Mesendoderm (in vitro differentiated cells): Measurements from ENCODE around the gene LRRC15.

Experiments used
- DNase-seq: peaks from one replicate; pipeline ENCODE4 v3.0.0; 2013
- H2AK5ac ChIP-seq: 2 replicates; pipeline ENCODE4 v1.6.1; 2013; ENCODE audit warnings: low read length, inconsistent platforms
- H2BK120ac ChIP-seq: 2 replicates; pipeline ENCODE4 v1.6.1; 2013; ENCODE audit warnings: low read depth, mild to moderate bottlenecking, low read length, moderate library complexity, mixed read lengths
- H2BK15ac ChIP-seq: replicated peaks from 2 replicates; pipeline ENCODE4 v1.6.1; 2013; ENCODE audit warnings: low read depth, mild to moderate bottlenecking, moderate library complexity
- H2BK5ac ChIP-seq: 2 replicates; pipeline ENCODE4 v1.6.1; 2013; ENCODE audit warnings: low read length, inconsistent platforms
- H3K18ac ChIP-seq: 2 replicates; pipeline ENCODE4 v1.6.1; 2013; ENCODE audit warnings: mild to moderate bottlenecking, low read length, mixed read lengths
- H3K23ac ChIP-seq: one replicate; pipeline ENCODE4 v1.6.1; 2013; ENCODE audit warnings: low read length
- H3K27ac ChIP-seq: 2 replicates; pipeline ENCODE4 v1.5.1; 2013; ENCODE audit warnings: low read depth, mild to moderate bottlenecking, inconsistent platforms, low read length, moderate library complexity
- H3K27me3 ChIP-seq: 2 replicates; pipeline ENCODE4 v1.6.1; 2013; ENCODE audit warnings: low read length, control low read depth, mild to moderate bottlenecking, inconsistent platforms; ENCODE audit not compliant: insufficient read depth, poor library complexity
- H3K36me3 ChIP-seq: 2 replicates; pipeline ENCODE4 v1.6.1; 2013; ENCODE audit warnings: low read length, inconsistent platforms; ENCODE audit not compliant: control insufficient read depth, insufficient read depth
- H3K4ac ChIP-seq: one replicate; pipeline ENCODE4 v1.6.1; 2013; ENCODE audit warnings: low read depth, mild to moderate bottlenecking, low read length, moderate library complexity
- H3K4me1 ChIP-seq: 2 replicates; pipeline ENCODE4 v1.6.1; 2013; ENCODE audit warnings: low read depth, low read length, inconsistent platforms; ENCODE audit not compliant: control insufficient read depth
- H3K4me2 ChIP-seq: 2 replicates; pipeline ENCODE4 v1.6.1; 2013; ENCODE audit warnings: low read length
- H3K4me3 ChIP-seq: 2 replicates; pipeline ENCODE4 v1.5.1; 2013; ENCODE audit warnings: mild to moderate bottlenecking, low read length
- H3K56ac ChIP-seq: one replicate; pipeline ENCODE4 v1.6.1; 2013; ENCODE audit warnings: low read length
- H3K79me1 ChIP-seq: 2 replicates; pipeline ENCODE4 v1.6.1; 2013; ENCODE audit warnings: low read length, inconsistent platforms
- H3K79me2 ChIP-seq: 2 replicates; pipeline ENCODE4 v1.6.1; 2013; ENCODE audit warnings: mild to moderate bottlenecking, low read length; ENCODE audit not compliant: control insufficient read depth, insufficient read depth
- H3K9ac ChIP-seq: 2 replicates; pipeline ENCODE4 v1.6.1; 2013; ENCODE audit warnings: low read length, inconsistent platforms
- H4K5ac ChIP-seq: one replicate; pipeline ENCODE4 v1.6.1; 2013; ENCODE audit warnings: low read length
- H4K8ac ChIP-seq: one replicate; pipeline ENCODE4 v1.6.1; 2013; ENCODE audit warnings: low read depth, mild to moderate bottlenecking, control low read depth, low read length, moderate library complexity
- WGBS: extraction: QIAGEN DNeasy Blood & Tissue Kit; methylation state at CpG from one replicate; pipeline ENCODE4 v1.1.7; 2013; ENCODE audit warnings: low lambda C conversion rate, missing lambda C conversion rate; ENCODE audit not compliant: insufficient coverage; ENCODE audit errors: extremely low coverage; 5-methylcytosine and 5-hydroxymethylcytosine counted together

LRRC15 gene

GRCh38 chr3:194384569-194385001 is 15.0 kb upstream of the LRRC15 start:
- no peaks in the 10 kb centered on the region for H3K27me3 ChIP-seq
- no peak overlapping the region for H3K56ac ChIP-seq
- H2BK5ac ChIP-seq, result no peak overlapping the region
- H3K4me2 ChIP-seq, result no peak overlapping the region
- H3K18ac ChIP-seq, result no peak overlapping the region
- H3K27ac ChIP-seq, result no peak overlapping the region
- H4K5ac ChIP-seq, result no peak overlapping the region
- WGBS, result no CpG with 5 or more reads among the region's 12 CpGs
- H4K8ac ChIP-seq, result no peak overlapping the region
- H3K4ac ChIP-seq, result no peak overlapping the region
- no peak overlapping the region for H3K9ac ChIP-seq
- no peak overlapping the region for H2BK15ac ChIP-seq
- no peak overlapping the region for H3K4me3 ChIP-seq
- no peak overlapping the region for H3K23ac ChIP-seq
- H2BK120ac ChIP-seq, result no peak overlapping the region
- peaks cover 5% of the 10 kb centered on the region for H3K4me1 ChIP-seq
- H2AK5ac ChIP-seq, result peak overlapping the region; percentile 57
- H3K36me3 ChIP-seq, result no peaks in the 10 kb centered on the region
- no peak for DNase-seq
- no peaks in the 10 kb centered on the region for H3K79me1 ChIP-seq
- no peaks in the 10 kb centered on the region for H3K79me2 ChIP-seq

DNA sequence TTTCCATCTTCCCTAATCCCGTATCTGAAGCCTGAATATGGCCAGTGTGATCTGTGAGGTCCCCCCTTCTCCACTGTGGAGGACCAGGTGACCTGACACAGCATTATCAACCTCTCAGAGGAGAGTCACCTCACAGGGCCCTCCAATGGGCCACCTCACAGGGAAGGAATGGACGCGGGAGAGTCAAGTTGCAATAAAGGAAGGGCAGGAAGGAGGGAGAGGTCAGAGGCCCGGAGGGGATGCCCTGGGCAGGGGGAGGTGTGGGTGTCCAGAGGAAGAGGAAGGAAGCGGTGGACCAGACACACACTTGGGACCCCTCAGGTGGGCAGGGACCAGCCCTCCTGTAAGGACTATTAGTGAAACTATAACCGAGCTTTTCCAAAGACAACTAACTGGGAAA is 14.6 kb upstream of the LRRC15 start:
- Histone ChIP-seq H3K27ac (no peak overlapping the region), H3K56ac (no peak overlapping the region), H3K79me1 (no peaks in the 10 kb centered on the region), H2BK120ac (no peak overlapping the region), H3K27me3 (no peaks in the 10 kb centered on the region), H3K4me2 (no peak overlapping the region), H2BK15ac (no peak overlapping the region), H4K5ac (no peak overlapping the region), H2AK5ac (no peak overlapping the region), H3K4ac (no peak overlapping the region), H3K4me1 (peaks cover 5% of the 10 kb centered on the region), H4K8ac (no peak overlapping the region), H3K9ac (no peak overlapping the region), H3K36me3 (no peaks in the 10 kb centered on the region), H3K79me2 (no peaks in the 10 kb centered on the region), H3K4me3 (no peak overlapping the region), H3K18ac (no peak overlapping the region), H3K23ac (no peak overlapping the region), H2BK5ac (no peak overlapping the region)
- no peak for DNase-seq
- no CpG with 5 or more reads among the region's 6 CpGs for WGBS

DNA sequence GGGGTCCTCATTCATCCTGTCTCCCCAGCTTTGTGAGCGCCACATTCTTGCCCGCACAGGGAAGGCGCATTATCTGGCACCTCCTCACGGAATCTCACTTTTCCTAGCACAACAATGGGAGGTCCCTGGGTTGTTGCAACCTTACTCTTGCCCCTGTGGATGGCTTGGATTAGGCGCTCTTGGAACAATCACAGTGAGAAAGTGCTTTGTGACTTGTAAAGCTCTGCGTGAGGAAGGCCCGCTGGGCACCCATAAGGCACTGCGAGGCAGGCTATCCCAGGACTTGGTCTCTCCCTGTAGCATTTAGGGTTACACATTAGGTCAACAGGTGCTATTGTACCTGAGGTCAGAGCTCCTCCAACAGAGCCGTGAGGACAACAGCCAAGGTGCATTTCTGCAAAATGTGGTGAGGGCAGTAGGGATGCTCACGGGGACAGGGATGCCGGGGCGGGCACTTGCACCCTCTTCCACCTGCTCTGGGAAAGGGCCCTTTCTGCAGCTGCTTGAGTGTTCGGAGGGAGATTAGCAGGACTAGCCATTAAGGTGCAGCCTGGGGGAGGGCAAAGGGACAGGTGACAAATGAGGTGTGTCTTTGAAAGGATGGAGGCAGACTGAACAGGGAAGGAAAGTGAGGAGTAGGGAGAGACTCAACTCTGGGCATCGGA is 13.9 kb upstream of the LRRC15 start:
- Histone ChIP-seq H4K8ac (no peak overlapping the region), H3K27ac (no peak overlapping the region), H2AK5ac (no peak overlapping the region), H3K18ac (no peak overlapping the region), H2BK5ac (no peak overlapping the region), H3K56ac (no peak overlapping the region), H3K9ac (no peak overlapping the region), H3K36me3 (no peaks in the 10 kb centered on the region), H3K79me2 (no peaks in the 10 kb centered on the region), H2BK15ac (no peak overlapping the region), H3K27me3 (no peaks in the 10 kb centered on the region), H3K23ac (no peak overlapping the region), H4K5ac (no peak overlapping the region), H3K4me2 (no peak overlapping the region), H3K4me3 (no peak overlapping the region), H3K4me1 (peaks cover 5% of the 10 kb centered on the region), H3K79me1 (no peaks in the 10 kb centered on the region), H2BK120ac (no peak overlapping the region), H3K4ac (no peak overlapping the region)
- WGBS, result no CpG with 5 or more reads among the region's 14 CpGs
- DNase-seq, result peak; percentile 83

GRCh38 chr3:194382892-194383223 is 13.3 kb upstream of the LRRC15 start:
- H3K9ac ChIP-seq, result no peak overlapping the region
- H3K4ac ChIP-seq, result peak overlapping the region; percentile 6
- no peak overlapping the region for H3K27ac ChIP-seq
- H3K79me2 ChIP-seq, result no peaks in the 10 kb centered on the region
- WGBS, result no CpG with 5 or more reads among the region's 9 CpGs
- H3K4me2 ChIP-seq, result no peak overlapping the region
- H2BK15ac ChIP-seq, result no peak overlapping the region
- H3K56ac ChIP-seq, result no peak overlapping the region
- peaks cover 5% of the 10 kb centered on the region for H3K4me1 ChIP-seq
- H2BK120ac ChIP-seq, result no peak overlapping the region
- H2BK5ac ChIP-seq, result no peak overlapping the region
- no peak for DNase-seq
- H3K27me3 ChIP-seq, result no peaks in the 10 kb centered on the region
- no peak overlapping the region for H3K18ac ChIP-seq
- no peak overlapping the region for H3K4me3 ChIP-seq
- no peak overlapping the region for H4K5ac ChIP-seq
- H3K36me3 ChIP-seq, result no peaks in the 10 kb centered on the region
- H3K79me1 ChIP-seq, result no peaks in the 10 kb centered on the region
- H2AK5ac ChIP-seq, result no peak overlapping the region
- no peak overlapping the region for H3K23ac ChIP-seq
- H4K8ac ChIP-seq, result no peak overlapping the region

DNA sequence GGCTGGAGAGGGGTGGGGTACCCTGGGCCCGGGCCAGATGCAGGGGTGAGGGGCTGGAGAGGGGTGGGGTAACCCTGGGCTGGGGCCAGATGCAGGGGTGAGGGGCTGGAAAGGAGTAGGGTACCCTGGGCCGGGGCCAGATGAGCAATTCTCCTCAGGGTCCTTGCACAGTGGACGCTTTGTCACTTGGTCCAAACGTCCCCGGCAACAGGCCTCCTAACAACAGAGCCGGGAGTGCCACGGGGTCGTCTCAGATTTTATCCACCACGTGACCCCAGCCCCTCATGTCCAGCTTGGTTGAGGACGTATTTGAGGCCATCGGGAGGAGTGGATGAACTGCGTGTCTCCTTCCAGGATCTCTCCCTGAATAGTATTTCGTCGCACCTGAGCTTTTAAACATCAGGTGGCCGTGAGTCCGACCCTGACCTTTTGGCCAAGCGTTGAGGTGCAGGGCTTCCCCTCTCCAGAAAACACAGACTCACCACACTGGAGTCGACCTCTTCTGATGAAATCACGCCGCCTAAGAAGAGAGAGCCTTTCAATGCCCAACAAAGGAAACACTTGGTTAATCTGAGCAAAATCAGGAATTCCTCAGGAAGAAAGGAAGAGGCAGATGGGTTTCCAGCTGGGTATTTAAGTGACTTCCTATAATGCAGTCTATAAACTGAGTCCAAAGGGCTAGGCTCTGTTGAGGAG is 12.8 kb upstream of the LRRC15 start:
- H4K8ac ChIP-seq, result no peak overlapping the region
- no peaks in the 10 kb centered on the region for H3K36me3 ChIP-seq
- no peak overlapping the region for H3K18ac ChIP-seq
- H3K4me1 ChIP-seq, result peaks cover 5% of the 10 kb centered on the region
- no peaks in the 10 kb centered on the region for H3K27me3 ChIP-seq
- DNase-seq, result peak; percentile 58
- WGBS, result no CpG with 5 or more reads among the region's 20 CpGs
- no peaks in the 10 kb centered on the region for H3K79me1 ChIP-seq
- no peak overlapping the region for H2BK15ac ChIP-seq
- no peak overlapping the region for H2BK120ac ChIP-seq
- H3K56ac ChIP-seq, result no peak overlapping the region
- no peaks in the 10 kb centered on the region for H3K79me2 ChIP-seq
- H2AK5ac ChIP-seq, result no peak overlapping the region
- no peak overlapping the region for H3K9ac ChIP-seq
- H3K4ac ChIP-seq, result peak overlapping the region; percentile 6
- H3K4me2 ChIP-seq, result no peak overlapping the region
- no peak overlapping the region for H4K5ac ChIP-seq
- no peak overlapping the region for H3K27ac ChIP-seq
- H2BK5ac ChIP-seq, result no peak overlapping the region
- H3K4me3 ChIP-seq, result no peak overlapping the region
- no peak overlapping the region for H3K23ac ChIP-seq
